ENCODE results near the gene GPR183. TPM values are rescaled to one million over a fixed set of nuclear protein-coding genes. Genes with fewer than 3 reads are reported as not detected.
A peak's percentile ranks its signal among the peaks of the same experiment; 100 is the strongest.

GPR183 gene
- total RNA-seq, 3 donors from 2014 or later (not counting 1 experiment from before 2014, with no cell fraction given): 20.0 to 47.0 (median 41.1) TPM

DNA sequence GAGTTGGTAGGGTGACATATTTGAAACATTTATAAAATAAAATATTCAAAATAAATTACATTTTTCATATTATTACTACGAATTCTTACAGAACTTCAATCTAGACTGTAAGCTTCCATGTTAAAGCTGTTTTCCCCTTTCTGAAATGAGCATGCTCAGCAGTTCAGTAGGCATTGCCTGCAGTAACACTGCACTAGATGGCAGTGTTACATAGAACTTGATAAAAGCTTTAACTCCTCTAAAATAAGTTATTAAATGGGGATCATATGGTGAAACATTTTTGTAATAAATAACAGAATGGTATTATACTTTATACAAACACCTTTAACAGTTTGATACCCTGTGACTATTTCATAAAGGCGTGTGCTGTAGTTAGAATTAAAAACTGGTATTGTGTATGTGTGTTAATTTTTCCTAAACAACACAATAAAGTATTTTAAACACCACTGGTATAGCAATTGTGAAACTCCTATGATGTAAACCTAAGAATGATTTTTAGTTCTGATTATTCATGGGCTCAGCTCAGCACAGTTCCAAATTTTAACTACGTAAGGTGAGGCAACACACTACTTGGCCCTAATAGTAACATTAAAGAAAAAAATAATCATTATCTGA lies 37.5 kb downstream of the GPR183 start:
- Mint-ChIP-seq H3K4me3 (no peak overlapping the region), H3K4me1 (peaks cover 42 to 45% of the 10 kb centered on the region in 2 donors), H3K36me3 (no peaks in the 10 kb centered on the region), H3K9me3 (peaks cover 0 to 2% of the 10 kb centered on the region in 2 donors), H3K27ac (peak overlapping the region in 1 of 2 donors; percentile 85), H3K27me3 (ENCODE audit: low read depth in 2 of 2) (no peaks in the 10 kb centered on the region)
- intact Hi-C loops (cut with micrococcal nuclease): loop anchor here (1.0 to 10.0 kb wide), 5 partner anchors 113 to 245 kb away; partner anchors contain the start of gene TM9SF2
- peaks cover 6% of the 10 kb centered on the region for H3K9me3 ChIP-seq (ENCODE audit: control insufficient read depth, insufficient read depth, low read length)
- peak overlapping the region; percentile 91 for H3K27ac ChIP-seq (ENCODE audit: low read length)
- ATAC-seq: peak; percentile 49 to 70 (median 59)
- H3K4me1 ChIP-seq (ENCODE audit: control insufficient read depth, insufficient read depth, low read length): peaks cover 23% of the 10 kb centered on the region
- H3K27me3 ChIP-seq (ENCODE audit: control insufficient read depth, insufficient read depth, low read length): no peaks in the 10 kb centered on the region
- WGBS (ENCODE audit: insufficient coverage): 20% methylated on average over 1 of the region's 3 CpGs
- H3K4me3 ChIP-seq (ENCODE audit: low read length): no peak overlapping the region
- TF ChIP-seq, protein P1, sequence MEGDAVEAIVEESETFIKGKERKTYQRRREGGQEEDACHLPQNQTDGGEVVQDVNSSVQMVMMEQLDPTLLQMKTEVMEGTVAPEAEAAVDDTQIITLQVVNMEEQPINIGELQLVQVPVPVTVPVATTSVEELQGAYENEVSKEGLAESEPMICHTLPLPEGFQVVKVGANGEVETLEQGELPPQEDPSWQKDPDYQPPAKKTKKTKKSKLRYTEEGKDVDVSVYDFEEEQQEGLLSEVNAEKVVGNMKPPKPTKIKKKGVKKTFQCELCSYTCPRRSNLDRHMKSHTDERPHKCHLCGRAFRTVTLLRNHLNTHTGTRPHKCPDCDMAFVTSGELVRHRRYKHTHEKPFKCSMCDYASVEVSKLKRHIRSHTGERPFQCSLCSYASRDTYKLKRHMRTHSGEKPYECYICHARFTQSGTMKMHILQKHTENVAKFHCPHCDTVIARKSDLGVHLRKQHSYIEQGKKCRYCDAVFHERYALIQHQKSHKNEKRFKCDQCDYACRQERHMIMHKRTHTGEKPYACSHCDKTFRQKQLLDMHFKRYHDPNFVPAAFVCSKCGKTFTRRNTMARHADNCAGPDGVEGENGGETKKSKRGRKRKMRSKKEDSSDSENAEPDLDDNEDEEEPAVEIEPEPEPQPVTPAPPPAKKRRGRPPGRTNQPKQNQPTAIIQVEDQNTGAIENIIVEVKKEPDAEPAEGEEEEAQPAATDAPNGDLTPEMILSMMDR (IDR thresholded peaks at IDR 0.05): peak; percentile 85
- peak in 1 of 2 donors; percentile 83 for DNase-seq
- H3K36me3 ChIP-seq (ENCODE audit: control insufficient read depth, insufficient read depth, low read length): peaks cover 4% of the 10 kb centered on the region

DNA sequence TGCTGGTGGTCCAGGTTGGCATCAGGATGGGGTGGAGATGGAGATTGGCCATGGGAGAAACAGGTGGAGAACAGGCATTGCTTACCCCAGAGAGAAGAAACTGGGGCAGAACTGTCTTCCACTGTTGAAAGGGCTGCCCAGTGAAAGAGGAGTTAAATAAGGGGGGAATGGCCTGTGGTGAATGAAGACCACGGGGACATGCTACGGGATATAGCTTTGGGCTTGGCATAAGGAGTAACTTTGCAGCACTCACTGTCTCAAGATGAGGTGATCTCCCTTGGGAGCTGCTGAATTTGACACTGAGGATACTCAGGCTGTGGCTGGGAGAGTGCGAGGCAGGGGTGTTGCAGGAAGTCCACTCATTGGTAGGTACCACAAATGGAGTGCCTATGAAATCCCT lies 38.4 kb downstream of the GPR183 start:
- Histone ChIP-seq H3K4me1 (ENCODE audit: control insufficient read depth, insufficient read depth, low read length) (peaks cover 24% of the 10 kb centered on the region), H3K27me3 (ENCODE audit: control insufficient read depth, insufficient read depth, low read length) (no peaks in the 10 kb centered on the region), H3K27ac (ENCODE audit: low read length) (no peak overlapping the region), H3K4me3 (ENCODE audit: low read length) (no peak overlapping the region), H3K36me3 (ENCODE audit: control insufficient read depth, insufficient read depth, low read length) (peaks cover 4% of the 10 kb centered on the region), H3K9me3 (ENCODE audit: control insufficient read depth, insufficient read depth, low read length) (peaks cover 6% of the 10 kb centered on the region)
- no peaks in the 10 kb centered on the region for H3K27me3 Mint-ChIP-seq (ENCODE audit: low read depth in 2 of 2)
- H3K36me3 Mint-ChIP-seq: no peaks in the 10 kb centered on the region
- H3K9me3 Mint-ChIP-seq: peaks cover 0 to 2% of the 10 kb centered on the region in 2 donors
- 75% methylated on average over 3 of the region's 3 CpGs for WGBS (ENCODE audit: insufficient coverage)
- DNase-seq (no peak), ATAC-seq (no peak)
- intact Hi-C loops (cut with micrococcal nuclease): loop anchor here (1.0 to 10.0 kb wide), 3 partner anchors 168 to 244 kb away; partner anchors contain the start of gene TM9SF2
- H3K27ac Mint-ChIP-seq: peak overlapping the region; percentile 5 to 54
- H3K4me3 Mint-ChIP-seq: no peak overlapping the region
- TF ChIP-seq, protein P1 (IDR thresholded peaks at IDR 0.05): no peak
- peaks cover 35 to 46% of the 10 kb centered on the region in 2 donors for H3K4me1 Mint-ChIP-seq

DNA sequence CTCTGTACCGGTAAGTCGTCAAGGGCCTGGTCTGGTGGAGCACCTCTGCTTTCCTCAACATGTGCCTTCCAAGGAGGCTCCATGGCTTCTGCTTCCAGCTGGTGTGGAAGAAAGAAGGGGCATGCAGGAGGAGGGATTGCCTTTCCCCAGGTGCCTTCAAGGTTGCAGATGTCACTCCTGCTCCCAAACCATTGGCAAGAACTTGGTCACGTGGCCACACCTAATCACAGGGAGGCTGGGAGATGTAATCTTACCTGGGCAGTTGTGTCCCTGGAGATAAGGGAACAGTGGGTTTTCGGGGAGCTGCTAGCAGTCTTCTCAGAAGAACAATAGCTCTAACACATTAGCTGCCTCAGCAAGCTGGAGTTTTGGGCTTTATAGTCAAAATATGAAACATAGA lies 39.3 kb downstream of the GPR183 start:
- H3K9me3 ChIP-seq (ENCODE audit: control insufficient read depth, insufficient read depth, low read length): peaks cover 6% of the 10 kb centered on the region
- Mint-ChIP-seq H3K4me3 (no peak overlapping the region), H3K27ac (peak overlapping the region in 1 of 2 donors; percentile 54), H3K9me3 (peaks cover 0 to 2% of the 10 kb centered on the region in 2 donors), H3K27me3 (ENCODE audit: low read depth in 2 of 2) (no peaks in the 10 kb centered on the region), H3K4me1 (peaks cover 35 to 44% of the 10 kb centered on the region in 2 donors), H3K36me3 (no peaks in the 10 kb centered on the region)
- no peaks in the 10 kb centered on the region for H3K27me3 ChIP-seq (ENCODE audit: control insufficient read depth, insufficient read depth, low read length)
- H3K4me1 ChIP-seq (ENCODE audit: control insufficient read depth, insufficient read depth, low read length): peaks cover 22% of the 10 kb centered on the region
- TF ChIP-seq, protein P1 (IDR thresholded peaks at IDR 0.05): no peak
- no peak for ATAC-seq
- intact Hi-C loops (cut with micrococcal nuclease): loop anchor here (5.0 to 10.0 kb wide), 2 partner anchors 234 to 243 kb away; partner anchors contain the start of gene TM9SF2
- H3K27ac ChIP-seq (ENCODE audit: low read length): no peak overlapping the region
- no peak overlapping the region for H3K4me3 ChIP-seq (ENCODE audit: low read length)
- no peak for DNase-seq
- H3K36me3 ChIP-seq (ENCODE audit: control insufficient read depth, insufficient read depth, low read length): peaks cover 4% of the 10 kb centered on the region
- 99% methylated on average over 4 of the region's 4 CpGs for WGBS (ENCODE audit: insufficient coverage)

All from natural killer cell (primary cell).